HG03135 (cell line): ENCODE measurements around the gene ANO9.

Source experiments
- ATAC-seq: cut with Tn5 transposase; IDR thresholded peaks from one replicate; pipeline ENCODE4 v1.9.1; 2021; ENCODE audit warnings: mild to moderate bottlenecking, moderate library complexity; ENCODE audit not compliant: unreplicated experiment

Gene ANO9

GRCh38 chr11:372809-373715 is 68.7 kb downstream of the ANO9 start:
- ATAC-seq: no peak

GRCh38 chr11:371716-372590 is 69.9 kb downstream of the ANO9 start:
- ATAC-seq: no peak

- no peak for ATAC-seq
These were observed 70.8 kb downstream of the ANO9 start for GRCh38 chr11:371051-371450.

- ATAC-seq: no peak
These were observed 71.5 kb downstream of the ANO9 start for GRCh38 chr11:370070-370941.

- ATAC-seq: no peak
These were observed 72.3 kb downstream of the ANO9 start, which contains the start of gene B4GALNT4 for GRCh38 chr11:369336-370018. B4GALNT4 (plus strand) TSS chr11:369499; CDS start chr11:369804, 305 bp downstream.

GRCh38 chr11:368414-369335 is 73.1 kb downstream of the ANO9 start:
- no peak for ATAC-seq

GRCh38 chr11:367956-368413 is 73.8 kb downstream of the ANO9 start:
- ATAC-seq: no peak
